Effector CD4-positive, alpha-beta T cell (primary cell): ENCODE measurements around the gene IL10RA.
"Not testable (repeated sequence)": the region's sequence is repeated elsewhere in the genome, so short reads cannot be mapped to it uniquely, and the experiment has no call there.

Experiments
- DNase-seq: peaks from one replicate; pipeline ENCODE4 v3.0.0-alpha.2; 2020
- total RNA-seq: gene quantifications from one replicate; lab custom pipeline; 2026; lab: John Stamatoyannopoulos, UW

The IL10RA gene
- total RNA-seq, result 888 reads per million, percentile 99 among the genes with 10 or more reads in this experiment

GRCh38 chr11:117985953-117986887, at the start of gene IL10RA:
TSS of gene IL10RA (plus strand) at chr11:117986394. CDS start at chr11:117986468, 74 bp downstream.
- DNase-seq, result peak; percentile 75

- no peak for DNase-seq
Measured at GRCh38 chr11:117936973-117937372, 49.2 kb upstream of the IL10RA start.

GRCh38 chr11:117940736-117941135, 45.5 kb upstream of the IL10RA start:
- DNase-seq, result no peak

- no peak for DNase-seq
Measured at GRCh38 chr11:117941163-117941707, 45.0 kb upstream of the IL10RA start.

- DNase-seq, result no peak
Measured at GRCh38 chr11:117941976-117942654, 44.1 kb upstream of the IL10RA start.

DNA sequence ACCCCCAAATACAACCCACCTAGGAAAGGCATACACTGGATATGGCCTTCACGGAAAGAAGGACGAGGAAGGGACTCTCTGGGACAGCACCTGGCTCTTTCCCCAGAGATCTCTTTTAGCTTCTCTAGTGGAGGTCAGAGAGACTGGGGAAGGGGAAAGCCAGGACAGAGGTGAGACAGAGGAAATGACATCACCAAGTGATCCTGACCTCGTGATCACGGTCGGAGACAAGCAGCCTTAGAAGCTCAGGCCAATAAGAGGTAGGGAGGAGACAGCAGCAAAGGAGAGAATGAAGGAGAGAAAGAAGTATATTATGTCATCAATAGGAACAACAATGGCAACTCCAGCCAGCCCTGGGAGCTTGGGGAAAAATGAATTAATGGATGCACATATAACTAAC, 41.6 kb upstream of the IL10RA start:
- DNase-seq, result no peak

DNA sequence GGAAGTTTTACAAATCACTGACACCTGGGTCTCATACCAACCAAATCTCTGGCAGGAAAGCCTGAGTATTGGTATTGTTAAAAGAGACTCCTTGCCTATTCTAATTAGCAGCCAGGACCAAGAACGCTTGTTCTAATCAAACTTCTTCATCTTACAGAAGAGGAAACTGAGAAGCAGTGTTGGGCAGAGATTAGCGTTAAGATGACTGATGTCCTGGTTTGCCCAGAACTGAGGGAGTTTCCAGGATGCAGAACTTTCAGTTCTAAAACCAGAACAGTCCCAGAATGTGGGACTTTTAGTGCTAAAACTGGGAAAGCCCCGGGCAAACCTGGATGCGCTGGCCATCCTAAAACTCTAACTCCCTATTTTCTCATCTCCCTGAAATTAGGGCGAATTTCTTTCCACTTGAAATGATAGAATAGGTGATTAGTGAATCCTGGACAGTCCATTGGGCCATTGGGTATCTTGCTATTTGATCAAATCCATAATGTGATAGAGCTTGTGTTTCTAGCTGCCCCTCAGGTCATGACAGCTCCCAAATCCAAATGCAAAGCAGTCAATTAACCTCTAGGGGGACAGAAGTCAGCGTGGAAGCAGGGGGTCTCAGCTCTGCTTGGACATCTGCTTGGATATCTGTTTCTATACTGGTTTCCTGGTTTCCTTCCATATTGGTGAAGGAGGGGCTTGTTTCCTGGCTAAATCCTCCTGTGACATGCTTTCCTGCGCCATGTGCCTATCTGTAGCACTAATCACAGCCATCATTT, 41.0 kb upstream of the IL10RA start:
- no peak for DNase-seq

DNA sequence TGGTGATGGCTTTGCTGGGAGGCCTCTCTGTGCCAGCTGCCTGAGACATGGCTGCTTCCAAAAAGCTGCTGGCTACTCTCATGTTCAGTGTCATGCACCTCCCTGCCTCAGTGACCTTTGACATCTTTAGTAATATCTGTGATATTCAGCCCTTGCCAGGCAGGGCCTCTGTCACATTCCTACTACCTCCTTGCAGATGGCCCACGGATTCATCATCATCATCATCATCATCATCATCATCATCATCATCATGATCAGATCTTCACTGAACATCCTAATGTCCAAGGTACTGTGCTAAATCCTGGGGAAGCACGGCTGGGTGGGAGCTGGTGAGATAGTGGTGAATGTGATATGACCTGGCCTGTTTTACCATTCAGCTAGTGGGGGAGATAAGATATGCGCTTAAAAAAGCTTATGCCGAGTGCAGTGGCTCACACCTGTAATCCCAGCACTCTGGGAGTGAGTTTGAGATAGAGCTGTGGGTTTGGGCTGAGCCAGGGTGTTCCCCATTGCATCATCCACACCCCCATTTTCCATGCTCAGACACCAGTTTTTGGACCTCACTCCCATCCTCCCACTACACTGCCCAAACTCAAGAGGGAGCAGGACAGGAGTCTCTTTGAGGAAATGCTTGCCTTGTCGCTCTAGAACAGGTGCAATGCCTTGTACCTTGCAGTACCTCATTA, 39.9 kb upstream of the IL10RA start:
- no peak for DNase-seq

DNA sequence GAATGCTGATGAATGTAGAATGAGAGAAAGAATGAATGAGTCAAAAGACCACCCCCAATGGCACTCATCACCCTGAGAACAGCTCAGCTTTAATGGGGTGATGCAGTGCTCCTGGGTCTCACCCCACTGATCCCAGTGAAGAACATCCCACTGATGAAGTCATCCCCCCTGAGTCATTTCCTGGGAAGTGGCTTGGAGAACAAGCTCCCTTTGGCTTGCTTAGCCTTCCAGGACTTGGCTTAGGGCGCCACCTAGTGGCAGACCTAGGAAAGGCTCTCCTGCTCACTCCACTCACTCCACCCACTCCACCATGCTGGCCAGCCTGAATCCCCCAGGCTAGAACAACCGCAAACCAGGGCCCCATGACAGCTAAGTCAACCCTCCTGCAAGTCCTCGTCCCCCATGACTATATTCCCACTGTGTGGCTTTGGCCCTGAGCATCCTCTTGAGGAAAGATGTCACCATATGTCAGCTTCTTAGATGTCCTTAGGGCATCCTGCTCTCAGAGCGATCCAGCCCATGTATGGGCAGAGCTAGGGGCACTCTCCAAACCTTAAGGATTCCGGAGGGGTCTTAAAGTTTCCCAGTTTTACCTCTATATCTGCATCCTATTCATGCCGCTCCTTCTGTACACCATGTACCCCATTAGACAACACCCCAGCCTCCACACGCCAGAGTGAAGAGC, 39.2 kb upstream of the IL10RA start:
- peak; percentile 79 for DNase-seq

GRCh38 chr11:117947751-117948150, 38.4 kb upstream of the IL10RA start:
- DNase-seq, result not testable (repeated sequence)

GRCh38 chr11:117948466-117948865, 37.7 kb upstream of the IL10RA start:
- DNase-seq, result not testable (repeated sequence)

GRCh38 chr11:117949062-117949461, 37.1 kb upstream of the IL10RA start:
- DNase-seq, result no peak

- peak; percentile 63 for DNase-seq
Measured at GRCh38 chr11:117950301-117950700, 35.9 kb upstream of the IL10RA start.

- DNase-seq, result peak; percentile 33
Measured at GRCh38 chr11:117950993-117951961, 34.9 kb upstream of the IL10RA start.

DNA sequence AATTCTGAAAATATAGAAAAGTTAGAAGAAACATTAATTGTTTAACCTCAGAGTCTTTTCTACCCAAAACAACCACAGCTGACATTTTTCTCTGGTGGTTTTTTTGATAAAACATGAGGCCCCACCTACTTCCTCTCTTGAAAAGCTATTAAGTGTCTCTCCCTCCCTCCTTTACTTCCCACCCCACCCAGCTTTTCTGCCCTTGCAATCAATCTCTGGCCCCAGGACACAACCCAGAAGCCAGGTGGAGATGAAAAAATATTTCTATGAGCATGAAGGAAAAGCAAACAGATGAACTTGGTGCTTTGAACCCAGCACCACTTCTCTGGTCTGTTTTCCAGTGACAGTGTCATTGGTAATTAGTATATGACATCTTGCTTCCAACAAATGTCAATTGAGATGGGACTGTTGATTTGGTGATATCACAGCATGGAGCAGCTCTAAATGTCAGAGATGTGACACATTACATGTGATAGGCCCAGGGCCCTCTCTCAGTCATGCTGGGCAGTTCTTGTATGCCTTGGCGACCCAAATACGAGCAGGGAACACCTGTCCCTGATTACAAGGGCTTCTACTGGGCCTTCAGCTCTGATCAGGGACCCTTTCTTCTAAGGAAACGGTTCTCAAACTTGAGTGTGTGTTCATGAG, 33.0 kb upstream of the IL10RA start:
- peak; percentile 24 for DNase-seq

- no peak for DNase-seq
Measured at GRCh38 chr11:117958949-117959348, 27.2 kb upstream of the IL10RA start.

DNA sequence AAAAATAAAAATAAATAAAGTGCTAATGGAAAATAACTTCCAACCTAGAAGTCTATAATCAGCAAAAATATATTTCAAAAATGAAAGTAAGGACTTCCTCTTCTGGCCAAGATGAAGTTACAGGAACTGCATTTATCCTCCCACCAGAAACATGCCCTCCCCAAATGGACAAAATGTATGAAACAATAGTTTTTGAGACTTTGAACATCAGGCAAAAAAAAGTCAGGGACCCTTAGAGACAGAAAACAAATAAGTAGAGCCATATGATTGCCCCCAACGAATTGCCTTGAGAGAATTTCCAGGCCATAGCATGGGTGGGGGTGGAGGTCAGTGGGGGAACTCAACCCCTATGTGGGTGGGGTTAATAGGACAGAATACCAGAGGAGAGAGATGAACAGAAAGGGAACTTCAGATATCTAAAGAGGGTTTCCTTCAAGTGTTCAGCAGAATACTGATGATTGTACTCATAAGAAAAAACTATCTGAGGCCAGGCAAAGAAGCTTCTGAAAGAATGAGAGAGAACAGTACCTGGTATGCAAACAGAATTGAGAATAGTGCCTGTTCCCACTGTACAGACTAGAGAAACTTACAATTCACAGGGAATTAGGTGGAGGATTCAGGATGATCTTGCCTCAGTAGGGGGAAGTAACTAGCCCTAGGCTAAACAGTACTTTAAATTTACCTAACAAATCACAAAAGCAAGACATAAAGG, 26.6 kb upstream of the IL10RA start:
- DNase-seq, result no peak

- no peak for DNase-seq
Measured at GRCh38 chr11:117960406-117960805, 25.8 kb upstream of the IL10RA start.

GRCh38 chr11:117961896-117962295, 24.3 kb upstream of the IL10RA start:
- no peak for DNase-seq
